GM20000 (cell line): ENCODE results near the gene FOXP1.

Source experiments
- DNase-seq: peaks from one replicate; pipeline ENCODE4 v3.0.0; 2012; ENCODE audit warnings: low spot score
- TF ChIP-seq, protein P1 (sequence below): IDR thresholded peaks from 2 replicates; pipeline ENCODE4 v1.5.1; 2012; ENCODE audit warnings: mild to moderate bottlenecking, control low read depth; ENCODE audit errors: extremely low read depth, missing control alignments

Gene FOXP1

DNA sequence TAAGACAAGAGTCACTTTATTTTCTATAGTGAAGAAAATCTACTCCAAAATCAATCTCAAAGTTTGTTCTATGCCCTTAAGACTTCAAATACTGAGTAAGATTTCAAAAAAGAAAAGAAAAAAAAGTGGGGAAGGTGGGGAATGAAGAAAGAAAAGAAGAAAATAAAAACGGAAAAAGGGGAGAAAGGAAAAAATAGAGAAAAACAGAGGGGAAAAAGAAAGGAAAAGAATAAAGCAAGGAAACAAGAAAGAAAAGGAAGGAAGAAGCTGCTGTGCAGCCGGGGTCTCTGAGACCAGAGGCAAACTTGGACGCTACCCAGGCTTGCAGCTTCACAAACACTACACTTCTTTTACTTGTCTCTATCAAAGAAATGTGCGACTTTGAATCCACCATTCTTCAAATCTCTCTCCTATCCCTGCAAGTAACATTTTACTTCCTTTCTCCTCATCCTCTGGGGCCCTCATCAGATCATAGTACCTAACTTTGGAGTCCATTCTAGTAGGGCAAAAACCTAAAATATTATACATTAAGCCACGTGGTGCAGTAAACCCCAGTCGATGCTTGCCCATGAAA, 279.8 kb downstream of the FOXP1 start:
- no peak for DNase-seq
- TF ChIP-seq, protein P1, sequence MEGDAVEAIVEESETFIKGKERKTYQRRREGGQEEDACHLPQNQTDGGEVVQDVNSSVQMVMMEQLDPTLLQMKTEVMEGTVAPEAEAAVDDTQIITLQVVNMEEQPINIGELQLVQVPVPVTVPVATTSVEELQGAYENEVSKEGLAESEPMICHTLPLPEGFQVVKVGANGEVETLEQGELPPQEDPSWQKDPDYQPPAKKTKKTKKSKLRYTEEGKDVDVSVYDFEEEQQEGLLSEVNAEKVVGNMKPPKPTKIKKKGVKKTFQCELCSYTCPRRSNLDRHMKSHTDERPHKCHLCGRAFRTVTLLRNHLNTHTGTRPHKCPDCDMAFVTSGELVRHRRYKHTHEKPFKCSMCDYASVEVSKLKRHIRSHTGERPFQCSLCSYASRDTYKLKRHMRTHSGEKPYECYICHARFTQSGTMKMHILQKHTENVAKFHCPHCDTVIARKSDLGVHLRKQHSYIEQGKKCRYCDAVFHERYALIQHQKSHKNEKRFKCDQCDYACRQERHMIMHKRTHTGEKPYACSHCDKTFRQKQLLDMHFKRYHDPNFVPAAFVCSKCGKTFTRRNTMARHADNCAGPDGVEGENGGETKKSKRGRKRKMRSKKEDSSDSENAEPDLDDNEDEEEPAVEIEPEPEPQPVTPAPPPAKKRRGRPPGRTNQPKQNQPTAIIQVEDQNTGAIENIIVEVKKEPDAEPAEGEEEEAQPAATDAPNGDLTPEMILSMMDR = no peak

DNA sequence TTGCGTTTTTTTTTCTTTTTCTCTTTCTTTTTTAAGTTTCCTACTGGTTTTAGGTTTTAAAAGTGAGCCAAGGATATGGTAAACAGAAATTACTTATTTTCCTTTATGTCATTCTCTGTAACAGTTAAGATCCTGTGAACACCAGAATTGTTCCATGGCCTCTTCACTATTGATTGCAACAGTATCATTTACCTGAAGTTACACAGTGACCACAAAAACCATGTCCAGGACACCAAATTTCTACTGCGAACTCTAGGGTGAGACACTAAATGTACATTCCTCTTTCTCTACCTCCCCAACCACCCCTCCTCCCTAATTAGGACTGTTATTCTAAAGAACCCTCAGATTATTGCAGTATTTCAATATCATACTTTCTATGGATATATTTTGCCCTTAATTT, 280.9 kb downstream of the FOXP1 start:
- no peak for DNase-seq
- TF ChIP-seq, protein P1 = no peak

DNA sequence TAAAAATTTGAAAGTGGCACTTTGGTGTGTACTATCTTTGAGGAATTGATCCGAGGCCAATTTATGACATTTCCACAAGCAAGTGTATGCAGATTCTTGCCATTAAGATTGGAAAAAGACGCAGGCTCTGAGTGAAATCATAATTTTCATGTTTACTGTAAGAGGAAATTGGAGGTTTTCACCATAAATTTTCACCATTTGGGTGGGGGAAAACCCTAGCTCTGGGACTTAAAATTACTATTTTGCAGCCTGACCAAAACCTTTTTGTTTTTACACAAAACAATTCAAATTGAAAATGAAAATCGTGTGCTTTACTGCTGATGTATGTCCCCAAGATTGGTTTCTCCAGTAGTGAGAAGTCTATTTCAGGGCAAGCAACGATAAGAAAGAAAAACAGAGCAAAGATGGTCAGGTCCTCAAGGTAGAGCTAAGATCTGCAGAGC, 282.6 kb downstream of the FOXP1 start:
- DNase-seq = peak; percentile 16
- TF ChIP-seq, protein P1 = no peak

DNA sequence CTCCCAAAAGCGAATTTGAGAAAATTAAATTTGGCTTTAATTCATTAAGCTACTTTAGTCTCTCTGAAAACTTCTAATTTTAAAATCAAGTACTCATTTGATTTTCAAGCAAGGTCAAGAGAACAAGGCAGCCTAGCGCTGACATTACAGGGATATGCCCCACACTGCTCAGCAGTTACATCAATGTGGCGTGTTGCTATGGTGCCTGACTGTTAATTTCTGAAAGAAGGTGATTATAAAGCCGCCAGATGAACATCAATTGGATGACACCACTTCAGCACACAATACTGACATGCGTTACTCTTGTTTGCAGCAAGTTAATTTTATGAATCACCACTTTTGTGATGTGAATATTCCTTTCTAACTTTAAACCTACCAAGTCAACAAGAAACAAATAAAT, 284.4 kb downstream of the FOXP1 start:
- DNase-seq = no peak
- TF ChIP-seq, protein P1 = no peak

DNA sequence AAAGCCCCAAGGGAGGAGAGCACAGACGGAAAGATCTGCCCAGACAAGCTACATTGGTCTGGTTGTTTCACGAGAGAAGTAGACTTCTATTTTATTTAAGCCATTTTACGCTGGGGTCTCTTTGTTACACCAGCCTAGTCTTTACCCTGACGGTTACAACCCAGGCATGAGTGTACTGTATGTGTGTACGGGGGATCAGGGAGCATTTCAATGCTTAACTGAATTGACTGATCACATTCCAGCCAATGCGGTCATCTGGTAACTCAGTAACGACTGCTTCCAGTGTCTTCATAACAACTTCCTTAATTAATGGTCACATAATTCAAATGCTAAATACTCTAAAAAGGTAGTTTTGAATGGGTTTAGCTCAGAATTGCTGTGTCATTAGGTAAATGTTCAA, 288.6 kb downstream of the FOXP1 start:
- TF ChIP-seq, protein P1 = no peak
- no peak for DNase-seq

DNA sequence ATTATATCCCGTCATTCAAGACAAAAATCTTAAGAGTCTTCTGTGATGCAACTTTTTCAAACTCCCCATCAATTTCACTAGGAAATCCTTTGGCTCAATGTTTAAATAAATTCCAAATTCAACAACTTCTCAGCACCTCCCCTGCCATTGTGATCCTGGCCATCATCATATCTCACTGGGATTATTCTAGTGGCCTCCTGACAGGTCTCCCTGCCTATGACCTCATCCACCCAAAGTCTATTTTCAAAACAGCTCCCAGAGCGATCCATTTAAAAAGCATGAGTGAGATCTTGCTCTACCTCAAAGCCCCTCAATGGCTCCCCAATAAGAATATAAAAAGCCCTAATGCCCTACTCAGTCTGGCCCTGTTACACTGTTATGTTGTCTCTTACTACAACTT, 293.2 kb downstream of the FOXP1 start:
- TF ChIP-seq, protein P1 = no peak

DNA sequence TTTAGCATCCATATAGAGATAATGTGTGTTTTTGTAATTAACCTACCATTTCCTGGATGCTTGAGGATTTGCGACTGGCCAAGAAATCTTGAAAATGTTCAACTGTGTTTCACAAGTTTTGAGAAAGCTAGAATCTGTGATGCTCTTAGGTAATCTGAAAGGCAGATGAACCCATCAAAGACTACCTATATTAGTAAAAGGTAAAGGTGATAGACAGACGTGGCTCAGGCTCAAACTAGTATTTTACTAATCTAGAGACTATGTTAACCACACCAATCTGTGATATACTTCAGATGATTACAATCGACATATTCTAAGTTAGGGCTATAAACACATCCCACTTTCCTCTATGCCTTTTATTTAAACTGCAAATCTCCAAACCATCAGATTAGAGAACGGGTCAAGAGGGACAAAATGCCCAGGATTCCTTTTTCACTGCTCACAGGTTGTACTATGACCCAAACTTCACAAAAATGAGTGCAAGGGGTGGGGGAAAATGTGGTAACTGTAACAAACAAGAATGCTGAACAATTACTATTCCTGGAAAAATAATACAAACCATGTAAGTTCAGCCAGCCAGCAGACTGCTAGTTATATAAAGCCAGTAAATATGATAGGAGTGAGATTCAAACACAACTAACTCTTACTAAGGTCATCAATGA, 295.1 kb downstream of the FOXP1 start:
- no peak for DNase-seq
- TF ChIP-seq, protein P1 = no peak

More for the DNA sequence above, 293.2 kb downstream of the FOXP1 start:
- no peak for DNase-seq
